Urothelium cell line (cell line): ENCODE measurements around the gene GREB1L.
A peak's percentile ranks its signal among the peaks of the same experiment; 100 is the strongest.
"Not testable (repeated sequence)": the region's sequence is repeated elsewhere in the genome, so short reads cannot be mapped to it uniquely, and the experiment has no call there.

Experiments
- DNase-seq: peaks from one replicate; pipeline ENCODE4 v3.0.0; 2011; ENCODE audit warnings: low spot score, mixed read lengths
- FAIRE-seq: peaks from 2 replicates; lab custom pipeline; 2011; peaks lifted over from hg19 to GRCh38; lab: Jason Lieb, UNC

The GREB1L gene

DNA sequence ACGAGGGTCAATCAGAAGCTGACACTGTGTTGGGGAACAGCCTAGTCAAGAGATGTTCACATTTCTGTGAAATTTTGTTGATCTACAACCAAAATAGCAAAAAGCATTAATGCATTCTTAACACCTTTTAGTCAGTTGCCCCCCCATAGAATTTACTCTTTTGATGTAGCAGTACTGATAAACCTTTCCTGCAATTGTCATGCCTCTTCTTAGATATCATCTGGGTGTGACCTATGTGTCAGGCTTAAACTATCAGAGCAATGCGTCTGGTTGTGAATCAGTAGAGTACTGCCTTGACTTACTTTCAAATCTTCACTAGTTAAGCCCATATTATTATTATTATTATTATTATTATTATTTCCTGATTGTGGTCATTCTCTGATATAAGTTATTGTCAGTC is 61.9 kb downstream of the GREB1L start:
- peak; percentile 71 for FAIRE-seq
- peak; percentile 14 for DNase-seq

DNA sequence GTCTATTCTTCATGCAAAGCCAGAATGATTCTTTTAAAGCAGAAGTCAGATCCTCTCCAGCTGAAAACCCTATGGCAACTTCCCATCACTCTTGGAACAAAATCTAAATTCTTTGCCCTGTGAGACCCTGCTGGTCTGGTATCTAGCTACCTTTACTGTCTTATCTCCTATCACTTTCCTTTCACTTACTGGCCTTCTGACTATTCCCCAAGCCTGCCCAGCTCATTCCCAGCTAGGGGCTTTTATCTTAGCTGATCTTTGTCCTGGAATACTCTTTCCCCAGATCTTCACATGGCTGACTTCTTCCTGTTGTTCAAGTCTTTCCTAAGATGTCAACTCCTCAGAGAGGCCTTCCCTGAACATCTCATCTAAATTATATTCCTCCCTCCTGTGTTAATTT is 63.6 kb downstream of the GREB1L start:
- DNase-seq (no peak), FAIRE-seq (no peak)

DNA sequence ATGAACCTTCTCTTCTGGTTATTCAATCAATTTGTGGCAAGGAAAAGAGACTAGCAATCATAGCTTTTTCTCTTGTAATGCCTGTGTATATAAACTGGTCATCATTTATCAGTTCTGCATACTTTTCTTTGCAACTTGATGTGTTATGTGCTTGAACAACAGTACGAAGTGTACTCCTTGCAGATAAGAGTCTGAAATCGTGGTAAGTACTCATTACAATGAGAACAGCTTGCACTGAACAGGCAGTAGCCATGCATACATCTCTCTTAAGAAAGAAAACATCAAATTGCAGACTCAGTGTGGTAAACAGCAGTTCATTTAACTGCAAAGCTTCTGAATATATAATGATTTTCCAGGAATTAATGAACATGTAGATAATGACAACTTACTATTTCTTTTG is 64.3 kb downstream of the GREB1L start:
- FAIRE-seq, result no peak

DNA sequence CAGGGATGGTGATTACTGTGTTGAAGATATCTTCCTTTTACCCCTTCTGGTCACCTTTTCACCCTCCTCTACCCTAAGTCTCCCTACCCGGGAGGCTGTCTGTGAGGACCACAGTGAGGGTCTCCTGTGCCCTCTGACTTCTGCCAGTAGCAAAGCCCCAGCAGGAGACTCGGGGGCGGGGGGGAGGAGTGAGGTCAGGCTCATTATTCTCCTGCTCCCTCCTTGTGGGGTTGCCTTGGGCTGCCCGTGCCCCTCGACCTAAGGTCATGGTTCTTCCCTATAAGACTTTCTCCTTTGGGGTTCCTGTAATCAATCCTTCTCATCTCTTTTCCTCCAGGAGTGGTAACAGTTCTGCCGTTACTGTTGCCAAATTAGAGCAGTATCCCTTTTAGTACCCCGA is 65.5 kb downstream of the GREB1L start:
- DNase-seq (no peak), FAIRE-seq (no peak)

More for the DNA sequence above, 64.3 kb downstream of the GREB1L start:
- DNase-seq, result no peak

DNA sequence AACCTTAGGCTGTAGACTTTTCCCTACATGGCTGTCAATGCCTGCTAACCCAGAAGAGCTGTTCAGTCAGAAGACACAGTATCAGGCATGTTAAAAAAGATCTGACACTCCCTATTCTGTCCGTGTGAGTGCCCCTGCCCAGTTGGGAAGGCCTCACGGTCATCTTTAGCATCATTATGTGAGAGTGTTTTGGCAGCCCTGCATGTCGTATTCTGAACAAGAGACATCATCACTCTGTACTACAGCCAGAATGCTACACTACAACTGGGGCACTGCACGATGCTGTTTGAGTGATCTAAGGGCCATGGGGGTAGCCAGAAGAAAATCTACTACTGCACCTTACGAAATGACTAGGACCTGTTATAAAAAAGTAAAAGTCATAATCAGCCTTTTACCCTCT is 67.2 kb downstream of the GREB1L start:
- FAIRE-seq, result peak; percentile 17
- DNase-seq, result no peak

DNA sequence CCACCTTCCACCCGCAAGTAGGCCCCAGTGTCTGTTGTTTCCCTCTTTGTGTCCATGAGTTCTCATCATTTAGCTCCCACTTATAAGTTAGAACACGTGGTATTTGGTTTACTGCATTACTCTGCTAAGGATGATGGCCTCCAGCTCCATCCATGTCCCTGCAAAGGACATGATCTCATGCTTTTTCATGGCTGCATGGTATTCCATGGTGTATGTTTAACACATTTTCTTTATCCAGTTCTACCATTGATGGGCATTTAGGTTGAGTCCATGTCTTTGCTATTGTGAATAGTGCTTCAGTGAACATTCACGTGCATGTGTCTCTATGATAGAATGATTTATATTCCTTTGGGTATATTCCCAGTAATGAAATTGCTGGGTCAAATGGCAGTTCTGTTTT is 69.9 kb downstream of the GREB1L start:
- not testable (repeated sequence) for FAIRE-seq, DNase-seq

DNA sequence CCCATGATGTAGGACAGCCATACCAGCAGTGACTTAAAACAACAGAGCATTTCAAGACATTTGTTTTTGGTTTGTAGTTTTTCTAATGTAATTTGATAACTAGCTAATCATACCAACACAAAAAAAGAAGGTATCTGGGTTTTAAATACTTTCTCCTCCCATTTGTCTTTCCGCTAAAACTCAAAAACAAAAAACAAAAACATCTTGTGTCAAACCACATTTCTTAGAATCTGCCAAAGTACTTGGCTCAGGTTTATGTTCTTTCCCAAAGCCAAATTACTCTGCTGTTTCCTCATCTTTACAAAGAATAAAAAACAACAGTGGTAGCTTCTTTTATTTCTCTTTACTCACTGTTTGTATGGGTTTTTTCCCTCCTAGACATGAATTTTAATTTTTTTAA is 71.5 kb downstream of the GREB1L start:
- no peak for DNase-seq
- no peak for FAIRE-seq

DNA sequence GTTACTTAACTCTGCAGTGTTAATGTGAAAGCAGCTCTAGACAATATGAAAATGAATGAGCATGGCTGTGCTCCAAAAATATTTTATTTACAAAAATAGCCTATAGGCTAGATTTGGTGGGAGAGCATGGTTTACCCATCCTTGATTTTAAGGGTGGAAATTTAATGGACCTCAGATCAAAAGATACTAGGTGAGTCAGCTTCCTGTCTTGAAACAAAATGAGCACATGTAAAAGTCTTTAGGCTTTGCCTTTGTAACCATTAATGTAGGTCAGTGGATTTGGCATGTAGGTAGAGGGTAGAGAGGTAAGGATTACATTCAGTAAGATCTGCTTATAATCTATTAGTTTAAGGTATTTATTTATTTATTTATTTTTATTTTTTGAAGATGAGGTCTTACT is 72.7 kb downstream of the GREB1L start:
- FAIRE-seq, result no peak
- DNase-seq, result peak; percentile 13

DNA sequence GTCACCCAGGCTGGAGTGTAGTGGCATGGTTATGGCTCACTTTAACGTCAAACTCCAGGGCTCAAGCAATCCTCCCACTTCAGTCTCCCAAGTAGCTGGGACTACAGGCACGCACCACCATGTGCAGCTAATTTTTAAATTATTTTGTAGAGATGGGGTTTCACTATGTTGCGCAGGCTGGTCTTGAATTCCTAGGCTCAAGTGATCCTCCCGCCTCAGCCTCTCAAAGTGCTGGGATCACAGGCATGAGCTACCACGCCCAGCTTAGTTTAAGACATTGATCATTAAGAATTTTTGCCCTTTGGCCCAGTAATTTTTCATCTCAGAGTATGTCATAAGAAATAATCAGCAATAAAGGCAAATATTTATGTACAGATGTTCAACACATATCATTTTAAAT is 73.1 kb downstream of the GREB1L start:
- DNase-seq, FAIRE-seq: not testable (repeated sequence)

DNA sequence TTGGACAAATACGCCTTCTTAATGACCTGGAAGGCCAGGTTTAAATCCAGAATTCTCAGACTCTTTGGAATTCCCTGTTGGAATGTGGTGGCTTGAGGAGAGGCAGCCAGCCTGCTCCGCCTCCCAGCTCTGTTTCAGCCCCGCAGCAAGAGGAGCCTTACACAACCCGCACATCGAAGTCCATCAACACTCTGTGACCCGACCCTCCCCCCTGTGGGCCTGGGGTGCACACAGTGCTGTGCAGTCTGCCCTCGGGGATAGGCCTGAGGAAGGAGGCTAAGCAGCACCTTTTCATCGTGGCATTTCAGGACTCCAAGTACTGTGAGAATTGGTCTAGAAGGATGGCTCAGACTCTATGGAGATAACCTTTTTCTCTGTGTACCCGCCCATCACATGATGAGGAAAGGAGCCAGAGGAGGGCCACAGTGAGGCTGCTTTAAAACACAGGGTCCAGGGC is 73.7 kb downstream of the GREB1L start:
- FAIRE-seq (no peak), DNase-seq (peak; percentile 61)

DNA sequence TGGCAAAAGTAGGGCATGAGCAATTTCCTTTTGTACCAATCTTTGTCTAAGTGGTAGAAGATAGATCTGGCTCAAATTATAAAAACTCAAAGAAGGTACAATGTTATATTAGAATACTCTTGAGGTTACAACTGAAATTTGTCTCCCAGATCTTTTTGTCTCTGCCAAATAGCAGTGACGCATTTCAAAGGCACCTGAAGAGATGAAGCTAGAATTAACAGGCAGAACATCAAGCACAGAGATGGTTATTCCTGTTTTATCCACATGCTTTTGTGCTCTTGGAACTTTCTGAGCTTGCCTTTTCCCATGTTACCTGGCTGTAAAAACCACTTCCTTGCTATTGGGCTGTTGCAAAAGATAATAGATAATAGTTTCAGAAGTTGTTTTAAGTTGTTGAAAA is 74.3 kb downstream of the GREB1L start:
- peak; percentile 14 for DNase-seq

DNA sequence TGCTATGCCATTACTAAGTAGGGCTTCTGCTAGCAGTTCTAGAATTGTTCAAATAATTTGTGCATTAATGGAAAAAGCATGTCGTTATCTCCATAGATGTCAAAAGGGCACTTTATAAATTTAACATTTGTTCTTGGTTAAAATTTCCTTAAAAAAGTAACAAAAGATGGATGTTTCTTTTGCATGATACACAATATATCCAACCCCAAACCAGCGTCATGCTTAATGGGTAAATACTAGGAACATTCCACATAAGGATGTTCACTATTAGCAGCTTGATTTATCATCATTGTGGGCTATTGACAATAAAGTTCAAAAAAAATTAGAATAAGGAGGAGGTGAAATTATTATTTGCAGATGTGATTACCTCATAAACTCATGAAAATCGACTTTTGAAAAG is 79.7 kb downstream of the GREB1L start:
- no peak for FAIRE-seq
- no peak for DNase-seq

More for the DNA sequence above, 74.3 kb downstream of the GREB1L start:
- no peak for FAIRE-seq

DNA sequence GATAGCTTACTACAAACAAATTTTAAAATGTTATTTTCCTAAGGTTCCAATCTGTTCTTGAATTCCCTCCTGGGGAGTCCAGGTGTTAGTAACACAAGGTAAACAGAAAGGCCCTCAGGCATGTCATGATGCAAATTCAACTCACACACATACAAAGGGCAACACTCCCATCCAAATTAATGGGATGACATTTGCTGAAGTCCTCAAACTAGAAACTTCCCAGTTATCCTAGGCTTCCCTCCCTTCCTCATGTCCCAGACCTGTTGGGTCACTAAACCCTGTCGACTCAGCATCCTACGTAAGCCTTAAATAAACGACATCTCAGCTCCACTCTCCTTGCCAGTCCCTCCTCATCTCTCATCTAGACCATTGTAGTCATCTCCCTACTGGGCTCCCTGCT is 85.1 kb downstream of the GREB1L start:
- no peak for FAIRE-seq
- DNase-seq, result no peak

DNA sequence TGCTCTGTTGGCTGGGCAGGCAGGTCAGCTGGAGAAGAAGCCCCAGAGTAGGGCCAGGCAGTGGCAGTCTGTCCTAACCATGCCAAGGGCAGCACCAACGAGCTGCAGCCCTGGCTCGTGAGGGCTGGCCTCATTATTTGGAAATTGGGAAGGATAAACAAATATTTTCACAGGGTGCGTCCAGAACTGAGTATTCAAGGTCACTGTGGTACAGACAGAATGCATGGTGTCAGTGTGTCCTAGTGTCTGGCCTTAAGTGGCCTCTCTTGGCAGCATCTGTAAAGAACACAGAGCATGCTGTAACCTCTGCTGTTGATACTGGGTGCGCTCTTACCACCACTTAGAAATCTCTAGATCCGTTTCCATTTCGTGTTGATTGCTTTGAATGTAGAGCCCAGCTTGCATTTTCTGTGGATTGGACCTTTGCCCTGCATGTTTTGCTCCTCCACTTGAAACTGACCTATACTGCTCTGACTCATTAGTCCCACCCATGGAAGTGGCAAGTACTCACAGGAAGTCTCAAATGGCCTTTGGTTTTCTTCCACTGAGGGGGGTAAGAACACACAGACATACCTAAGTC is 88.2 kb downstream of the GREB1L start:
- FAIRE-seq (no peak), DNase-seq (peak; percentile 58)

DNA sequence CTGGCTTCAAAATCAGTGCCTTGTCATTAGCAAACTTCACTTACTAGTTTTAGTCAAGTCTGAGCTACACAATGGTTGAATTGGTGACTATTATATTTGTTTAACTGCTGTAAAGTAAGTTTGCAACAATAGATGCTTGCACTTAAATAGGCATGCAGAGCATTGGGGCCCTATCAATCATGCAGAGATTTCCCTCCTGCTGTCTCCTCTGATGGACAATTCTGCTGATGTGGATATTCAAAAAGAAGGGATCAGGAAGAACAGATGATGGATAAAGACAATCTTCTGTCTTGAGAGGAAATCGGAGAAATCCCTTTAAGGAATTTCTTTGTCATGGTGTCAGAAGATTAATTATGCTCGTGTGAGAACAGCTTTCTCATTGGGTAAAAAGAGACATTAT is 89.0 kb downstream of the GREB1L start:
- DNase-seq, result no peak
- no peak for FAIRE-seq

DNA sequence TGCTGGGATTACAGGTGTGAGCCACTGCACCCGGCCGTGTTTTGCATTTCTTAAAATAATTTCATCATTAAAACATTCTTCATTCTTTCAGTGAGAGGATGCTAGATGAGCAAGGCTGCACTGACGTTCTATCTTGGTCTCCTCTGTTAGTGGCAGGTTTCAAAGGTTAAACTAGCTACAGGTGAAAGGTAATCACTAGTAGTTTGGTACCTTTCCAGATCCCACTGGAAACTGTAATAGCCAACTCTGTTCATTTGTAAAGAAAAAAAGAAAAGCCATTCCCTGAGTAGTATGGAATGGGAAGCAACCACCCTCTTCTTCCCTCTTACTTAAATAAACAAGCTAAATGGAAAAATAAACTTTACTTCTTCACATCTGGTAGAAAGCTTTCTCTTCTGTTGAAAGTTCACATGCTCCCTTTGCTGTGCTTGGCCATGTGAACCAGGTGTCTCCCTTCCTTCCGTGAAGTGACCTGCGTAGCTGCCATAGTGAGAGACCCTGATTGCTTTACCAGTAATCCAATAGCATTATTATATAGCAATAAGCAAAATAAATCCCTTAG is 94.0 kb downstream of the GREB1L start:
- DNase-seq (no peak), FAIRE-seq (no peak)

DNA sequence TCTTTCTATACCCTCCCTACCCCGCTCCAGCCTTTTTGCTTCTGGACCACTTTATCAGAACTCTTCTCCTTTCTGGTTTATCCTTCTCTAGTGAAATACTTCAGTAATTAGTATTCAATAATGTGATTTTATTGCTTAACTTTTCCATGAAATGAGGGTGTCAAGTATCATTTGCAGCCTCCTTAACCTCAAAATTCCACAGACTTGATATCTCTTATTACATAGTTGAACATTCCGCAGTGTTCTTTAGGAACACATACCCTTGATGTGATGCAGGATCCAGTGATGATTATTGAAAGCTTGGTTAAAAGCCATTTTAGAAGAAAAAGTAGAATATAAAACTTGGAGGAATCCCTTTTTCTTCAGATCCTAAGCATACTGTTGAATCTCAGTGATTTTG is 94.8 kb downstream of the GREB1L start:
- FAIRE-seq (no peak), DNase-seq (no peak)

DNA sequence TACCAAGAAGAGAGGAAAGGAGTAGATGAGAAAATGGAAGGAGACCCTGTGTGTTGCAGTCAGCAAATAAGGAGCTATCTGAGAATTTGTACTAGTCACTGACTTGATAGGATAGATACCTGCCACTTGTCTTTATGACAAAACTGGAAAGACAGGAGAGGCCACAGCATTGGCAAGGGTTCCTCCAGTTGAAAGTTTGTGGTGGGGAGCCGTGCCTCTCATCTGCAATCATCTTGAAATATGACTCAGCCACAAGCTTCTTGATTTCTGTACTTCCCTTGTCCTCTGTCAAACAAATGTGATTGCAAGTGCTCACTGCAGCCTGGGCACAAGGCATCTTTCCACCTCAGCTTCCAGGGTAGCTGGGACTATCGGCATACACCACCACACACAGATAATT is 99.1 kb downstream of the GREB1L start:
- FAIRE-seq (peak; percentile 37), DNase-seq (no peak)

DNA sequence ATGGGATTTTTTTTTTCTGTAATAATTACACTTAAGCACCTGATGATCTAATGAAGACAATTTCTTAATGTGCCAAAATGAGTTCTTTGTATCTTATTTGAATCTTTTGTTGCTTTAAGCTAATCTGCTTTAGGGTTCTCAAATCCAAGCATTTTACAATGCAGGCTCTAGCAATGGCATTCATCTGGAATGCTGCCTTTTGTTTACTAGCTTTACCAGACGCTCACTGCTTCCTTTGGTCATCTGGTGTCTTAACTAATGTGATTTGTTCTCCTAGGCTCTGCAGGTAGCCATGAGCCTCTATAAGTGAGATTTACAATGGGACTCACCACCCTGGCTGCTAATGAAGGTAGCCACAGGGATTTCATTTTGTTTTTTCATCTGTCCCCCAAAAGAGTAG is 100.3 kb downstream of the GREB1L start:
- DNase-seq (no peak), FAIRE-seq (no peak)

DNA sequence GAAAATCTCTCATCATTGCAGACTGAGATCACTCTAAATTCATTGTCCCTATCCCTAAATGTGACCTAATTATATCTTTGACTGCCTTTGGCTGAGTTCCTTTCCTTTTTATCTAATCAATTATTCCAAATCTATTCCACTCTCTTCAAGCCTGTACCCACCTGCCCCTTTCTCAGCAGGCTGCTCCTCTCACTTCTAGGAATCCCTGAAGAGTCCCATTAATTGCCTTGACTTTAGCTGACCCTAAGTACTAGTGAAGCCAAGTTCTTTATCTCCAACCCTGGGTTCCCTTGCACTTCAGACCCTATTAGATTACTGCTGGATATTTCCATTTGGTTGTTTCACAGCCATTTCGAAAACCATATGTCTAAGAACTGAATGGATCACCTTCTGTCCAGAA is 102.8 kb downstream of the GREB1L start:
- FAIRE-seq, result no peak
- DNase-seq, result no peak

DNA sequence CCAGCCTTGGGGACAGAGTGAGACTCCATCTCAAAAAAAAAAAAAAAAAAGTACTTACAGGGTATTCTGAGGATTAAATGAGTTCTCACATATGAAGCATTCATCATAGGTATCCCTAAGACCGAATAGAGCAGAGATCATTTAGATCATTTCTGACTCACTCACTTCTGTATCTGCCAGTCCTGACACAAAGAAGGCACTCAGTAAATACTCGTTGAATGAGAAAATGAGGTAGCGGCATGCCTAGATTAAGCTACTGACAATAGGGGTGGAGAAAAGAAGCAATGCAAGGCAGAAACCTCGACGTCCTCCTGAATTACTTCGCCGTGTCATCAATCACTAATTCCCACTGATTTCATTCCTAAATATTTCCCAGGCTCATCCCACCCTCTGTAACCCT is 103.8 kb downstream of the GREB1L start:
- FAIRE-seq, result no peak
- DNase-seq, result no peak

DNA sequence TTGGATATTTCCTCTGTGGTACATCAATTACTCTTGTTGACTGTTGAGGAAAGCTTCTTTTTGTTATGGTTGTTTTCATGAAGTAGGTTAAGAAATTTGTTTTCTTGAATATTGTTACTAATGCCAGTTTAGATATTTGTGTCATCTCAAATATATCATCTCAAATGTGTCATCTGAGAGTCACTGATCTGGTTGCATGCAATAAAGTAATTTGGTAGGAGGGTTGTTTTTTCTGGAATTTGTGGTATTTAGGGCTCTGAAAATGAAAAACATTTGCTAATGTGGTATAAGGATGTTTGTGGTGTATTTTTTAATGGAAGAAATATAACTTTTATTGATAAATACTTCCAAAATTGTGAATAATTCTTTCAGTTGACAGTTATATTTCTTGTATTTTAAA is 117.7 kb downstream of the GREB1L start:
- no peak for FAIRE-seq

DNA sequence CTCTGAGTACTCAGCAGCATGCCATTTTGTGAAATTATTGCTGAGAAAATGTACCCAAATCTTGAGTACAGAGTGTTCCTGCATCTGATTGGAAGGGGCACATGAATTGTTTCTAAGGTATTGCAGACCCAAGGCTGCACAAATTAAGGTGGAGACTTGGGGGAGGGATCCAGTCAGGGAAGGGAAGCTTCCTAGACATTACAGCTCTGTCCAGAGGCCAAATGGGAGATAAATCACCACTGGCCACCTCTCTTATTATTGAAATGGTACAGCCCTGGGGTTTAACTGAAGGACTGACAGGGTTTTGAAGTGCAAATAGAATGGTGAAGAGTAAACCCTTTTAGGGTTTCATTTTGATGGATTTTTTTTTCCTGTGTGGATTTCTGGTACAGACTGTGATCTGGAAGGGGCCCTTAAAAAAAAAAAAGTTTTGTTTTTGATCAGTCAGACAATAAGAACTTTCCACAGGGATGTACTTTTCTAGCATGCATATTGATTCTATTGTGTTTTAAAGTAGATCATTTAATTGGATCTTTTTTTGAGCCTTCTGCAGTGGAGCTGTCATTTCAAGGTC is 119.4 kb downstream of the GREB1L start:
- FAIRE-seq, result no peak
- no peak for DNase-seq

More for the DNA sequence above, 117.7 kb downstream of the GREB1L start:
- DNase-seq, result no peak
